Ovary (tissue), 9 donors: ENCODE results near the gene DPYSL5. TPM values are rescaled to one million over a fixed set of nuclear protein-coding genes. Genes with fewer than 3 reads are reported as not detected.
A peak's percentile ranks its signal among the peaks of the same experiment; 100 is the strongest.

ENCODE experiments used
- DNase-seq, 5 donors: peaks; one replicate each; pipeline ENCODE4 v3.0.0-alpha.2; 2019 to 2020
- H3K27ac ChIP-seq, 2 donors: fragments of 200-600 bp; one replicate each; pipeline versions ENCODE4 v1.5.1 to v1.8.0; 2019 to 2022
- H3K27me3 ChIP-seq: fragments of 200-600 bp; one replicate; pipeline ENCODE4 v1.8.0; 2022
- H3K36me3 ChIP-seq: fragments of 200-600 bp; sonication (generic); one replicate; pipeline ENCODE4 v1.5.1; 2019
- H3K4me1 ChIP-seq: one replicate; pipeline ENCODE4 v1.8.1; 2013; ENCODE audit warnings: mild to moderate bottlenecking, moderate library complexity; ENCODE audit not compliant: insufficient read depth
- H3K4me3 ChIP-seq: fragments of 200-600 bp; sonication (generic); one replicate; pipeline ENCODE4 v1.5.1; 2017
- H3K9me3 ChIP-seq, 2 donors: fragments of 200-600 bp in 1 of 2; sonication (generic) in 1 of 2; one replicate each; pipeline versions ENCODE4 v1.5.1 to v1.8.1; 2013 to 2019; ENCODE audit warnings: mild to moderate bottlenecking in 1 of 2, moderate library complexity in 1 of 2
- CTCF ChIP-seq, 3 donors: fragments of 450-650 bp in 2 of 3; fragments of 200-600 bp in 1 of 3; IDR thresholded peaks; one replicate each; pipeline versions ENCODE4 v1.5.1 to v1.8.0; 2016 to 2022; ENCODE audit warnings: antibody characterized with exemption in 3 of 3, mild to moderate bottlenecking in 1 of 3
- EP300 ChIP-seq: sonication (generic); formaldehyde crosslinking; IDR thresholded peaks from one replicate; pipeline ENCODE4 v1.6.1; 2017; ENCODE audit warnings: antibody characterized with exemption
- POLR2A ChIP-seq: fragments of 450-650 bp; IDR thresholded peaks from one replicate; pipeline ENCODE4 v1.6.1; 2017; ENCODE audit warnings: antibody characterized with exemption, mild to moderate bottlenecking, moderate library complexity
- WGBS, 3 donors: extraction: QIAGEN DNeasy Blood & Tissue Kit in 1 of 3; methylation state at CpG; one replicate each; pipeline versions ENCODE4 v1.1.5 to v1.1.7; 2013 to 2017; 5-methylcytosine and 5-hydroxymethylcytosine counted together
- intact Hi-C, 4 donors: fragments of 100-400 bp; cut with DNase I; formaldehyde crosslinking; loops; one replicate each; pipeline versions ENCODE4 v1.11.0 to v1.15.1; 2022 to 2023
- polyA plus RNA-seq, 2 donors: library from polyadenylated mRNA; stranded (reverse); fragments of 200-250 nt in 1 of 2; fragments of 350-450 nt in 1 of 2; fragmentation: Illumina TruSeq in 1 of 2; extraction: RNeasy Lipid Tissue Mini Kit (QIAGEN cat#74804) in 1 of 2; gene quantifications; one replicate each; pipeline ENCODE4 v1.2.3, GENCODE V29; 2013 to 2014
- total RNA-seq, 7 donors: library from RNA; depleted of rRNA in 2 of 7; stranded (reverse); fragments of >200 nt in 2 of 7; fragmentation: NEBNext Ultra II Directional in 3 of 7; extraction: Animal tissue kit (Norgen Biotek cat#: 25700) in 3 of 7; gene quantifications; one replicate each; pipeline versions ENCODE4 v1.1.0 to v1.2.4, GENCODE V29; 2016 to 2023
- donor health status: DM: no; HTN: no; CAD: no; lungs with moderate emphysema.
- donor health status: DM: no; HTN: no; CAD: no.
- donor health status: Bipolar disorder and iron deficiency.
- donor health status: DM: yes; HTN: yes; CAD: no.
- donor health status: DM: no; HTN: no; CAD: no.
- donor health status: DM: yes; HTN: yes; CAD: no.

DPYSL5 gene
- total and polyA plus RNA-seq, 9 donors = 0.05 to 0.78 (median 0.17) TPM; not detected in 3

GRCh38 chr2:26846334-26847306 lies 1.3 kb upstream of the DPYSL5 start:
- Histone ChIP-seq H3K4me3 (no peak overlapping the region), H3K9me3 (no peaks in the 10 kb centered on the region), H3K4me1 (peaks cover 13% of the 10 kb centered on the region), H3K27ac (no peak overlapping the region), H3K36me3 (no peaks in the 10 kb centered on the region), H3K27me3 (peaks cover 5% of the 10 kb centered on the region)
- intact Hi-C loops = loop anchor here (2.0 to 10.0 kb wide), 6 partner anchors 78 to 458 kb away; partner anchors contain the start of genes TRIM54 (in 2 of the 4) and UCN (in 1 of the 4)
- 8 to 10% (median 8%) methylated on average over 36 to 39 of the region's 39 CpGs for WGBS, 3 donors
- TF ChIP-seq CTCF (IDR thresholded peaks at IDR 0.05) = peak; percentile 57 to 60 (median 59)
- TF ChIP-seq POLR2A = no peak
- TF ChIP-seq EP300 = no peak
- peak; percentile 48 to 74 (median 62) for DNase-seq

DNA sequence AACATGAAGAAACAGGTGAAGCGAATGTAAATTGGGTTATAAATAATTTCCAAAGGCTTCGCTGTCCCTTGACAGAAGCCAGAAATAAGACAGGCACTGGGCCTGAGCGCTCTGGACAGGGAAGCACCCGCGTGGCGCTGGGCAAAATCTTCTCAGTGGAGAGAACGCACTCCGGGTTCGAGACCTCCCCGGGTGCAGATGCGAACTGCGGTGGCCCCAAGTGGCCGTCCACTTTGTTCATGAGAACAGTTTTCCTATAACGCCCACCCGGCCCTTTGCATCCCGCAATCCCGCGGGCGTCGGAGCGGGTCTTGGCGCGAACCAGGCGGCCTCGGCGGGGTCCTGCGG lies 651 bp upstream of the DPYSL5 start:
- H3K9me3 ChIP-seq = no peaks in the 10 kb centered on the region
- WGBS, 3 donors = 4 to 8% (median 6%) methylated on average over 26 to 27 of the region's 27 CpGs
- H3K4me3 ChIP-seq = peak overlapping the region; percentile 25
- intact Hi-C loops = loop anchor here (2.0 to 10.0 kb wide), 6 partner anchors 78 to 458 kb away; partner anchors contain the start of genes TRIM54 (in 2 of the 4) and UCN (in 1 of the 4)
- peaks cover 5% of the 10 kb centered on the region for H3K27me3 ChIP-seq
- no peak overlapping the region for H3K27ac ChIP-seq
- no peak for DNase-seq
- TF ChIP-seq EP300 = no peak
- no peak for TF ChIP-seq CTCF (IDR thresholded peaks at IDR 0.05)
- no peak for TF ChIP-seq POLR2A
- peaks cover 13% of the 10 kb centered on the region for H3K4me1 ChIP-seq
- H3K36me3 ChIP-seq = no peaks in the 10 kb centered on the region

DNA sequence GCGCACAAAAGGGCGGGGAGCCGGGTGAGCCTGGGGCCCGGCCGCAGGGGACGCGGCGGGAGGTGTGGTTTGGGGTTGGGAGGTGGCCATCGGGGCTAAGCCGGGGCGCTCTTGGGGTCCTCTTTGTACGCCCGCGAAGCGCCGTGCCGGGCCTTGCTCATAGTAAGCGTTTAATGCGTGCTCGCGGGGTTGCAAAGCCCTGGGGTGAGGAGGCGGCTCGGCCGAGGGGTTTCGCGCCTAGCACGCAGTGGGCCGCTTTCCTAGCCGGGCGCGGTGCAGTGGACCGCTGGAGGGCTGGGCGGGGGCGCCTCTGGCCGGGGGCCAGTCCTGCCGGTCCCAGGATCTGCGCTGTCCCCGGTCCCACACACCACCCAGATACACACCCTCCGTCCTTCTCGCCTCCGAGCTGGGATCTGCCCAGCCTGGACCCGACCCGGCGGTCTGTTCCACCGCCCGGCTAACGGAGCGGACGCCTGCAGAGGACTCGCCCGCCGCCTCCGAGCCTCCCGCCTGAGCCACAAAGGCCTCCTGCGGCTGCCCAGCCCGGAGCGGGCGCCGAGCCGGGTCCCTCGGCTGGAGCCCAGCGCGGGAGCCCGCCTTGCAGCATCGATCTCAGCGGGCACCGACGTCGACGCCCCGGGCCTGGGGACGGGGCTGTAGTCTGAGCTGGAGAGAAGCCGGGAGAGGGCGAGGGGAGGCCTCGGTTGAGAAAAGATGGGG lies 564 bp downstream of the DPYSL5 start:
- peaks cover 13% of the 10 kb centered on the region for H3K4me1 ChIP-seq
- no peak overlapping the region for H3K27ac ChIP-seq
- H3K4me3 ChIP-seq = peak overlapping the region; percentile 25
- H3K36me3 ChIP-seq = no peaks in the 10 kb centered on the region
- no peaks in the 10 kb centered on the region for H3K9me3 ChIP-seq
- 0 to 1% (median 1%) methylated on average over 50 to 75 of the region's 75 CpGs for WGBS, 3 donors
- peaks cover 5% of the 10 kb centered on the region for H3K27me3 ChIP-seq
- DNase-seq = peak in 2 of 5 donors; percentile 24 to 40
- intact Hi-C loops = loop anchor here (5.0 to 10.0 kb wide), 5 partner anchors 76 to 456 kb away; partner anchors contain the start of genes TRIM54 (in 2 of the 4) and UCN (in 1 of the 4)
- no peak for TF ChIP-seq CTCF (IDR thresholded peaks at IDR 0.05)
- TF ChIP-seq POLR2A = no peak
- TF ChIP-seq EP300 = no peak
